HEK293 (cell line): ENCODE results near the gene GALNT1.

Source experiments
- CTCF ChIA-PET: fragments of 350-600 bp; formaldehyde crosslinking; extraction: SDS; loops from one replicate; lab custom pipeline; 2021; ENCODE audit warnings: antibody characterized with exemption; lab: Yijun Ruan, JAX
- POLR2A ChIA-PET: fragments of 300-600 bp; formaldehyde crosslinking; extraction: SDS; loops from one replicate; lab custom pipeline; 2020; ENCODE audit warnings: antibody characterized with exemption, inconsistent platforms; lab: Yijun Ruan, JAX
- H3K27ac ChIP-seq: fragments of 200-500 bp; sonication (Bioruptor generic); 2 replicates; pipeline ENCODE4 v1.5.1; 2014; ENCODE audit warnings: low read depth, low read length, control low read depth, inconsistent platforms; ENCODE audit errors: extremely low read depth
- H3K36me3 ChIP-seq, 2 experiments: fragments of 200-500 bp in 1 of 2; sonication (Bioruptor generic) in 1 of 2; 1 replicate in 1 of 2; 2 replicates in 1 of 2; pipeline ENCODE4 v1.5.1; 2014 to 2017; ENCODE audit warnings: inconsistent platforms in 2 of 2, low read length in 2 of 2; ENCODE audit not compliant: control insufficient read depth in 2 of 2, insufficient read depth in 1 of 2
- H3K4me1 ChIP-seq: fragments of 200-500 bp; sonication (Bioruptor generic); 2 replicates; pipeline ENCODE4 v1.5.1; 2014; ENCODE audit warnings: mild to moderate bottlenecking, low read length, inconsistent platforms; ENCODE audit not compliant: control insufficient read depth, insufficient read depth
- H3K4me3 ChIP-seq: 2 replicates; pipeline ENCODE4 v1.5.1; 2011; ENCODE audit warnings: low read depth, mild to moderate bottlenecking, control low read depth, low read length, moderate library complexity
- H3K9me3 ChIP-seq: fragments of 200-500 bp; sonication (Bioruptor generic); 2 replicates; pipeline ENCODE4 v1.5.1; 2014; ENCODE audit warnings: low read depth, low read length, inconsistent platforms; ENCODE audit not compliant: control insufficient read depth, insufficient read depth
- HOXD13 ChIP-seq: sonication (generic); formaldehyde crosslinking; IDR thresholded peaks from 2 replicates; pipeline ENCODE4 v1.8.0; 2022; ENCODE audit warnings: missing genetic modification reagents, borderline replicate concordance
- KLF10 ChIP-seq: fragments of 450-650 bp; IDR thresholded peaks from 2 replicates; pipeline ENCODE4 v1.5.1; 2018; ENCODE audit warnings: missing biosample characterization, mild to moderate bottlenecking, missing genetic modification characterization
- KLF8 ChIP-seq: fragments of 450-650 bp; formaldehyde crosslinking; IDR thresholded peaks from 2 replicates; pipeline ENCODE4 v1.5.1; 2016; ENCODE audit warnings: missing biosample characterization, missing genetic modification characterization
- SCRT2 ChIP-seq: fragments of 450-650 bp; formaldehyde crosslinking; IDR thresholded peaks from 2 replicates; pipeline ENCODE4 v1.5.1; 2016; ENCODE audit warnings: missing biosample characterization, missing genetic modification characterization
- ZBTB1 ChIP-seq: fragments of 450-650 bp; formaldehyde crosslinking; IDR thresholded peaks from 2 replicates; pipeline ENCODE4 v1.5.1; 2016; ENCODE audit warnings: missing biosample characterization, missing genetic modification characterization
- ZNF10 ChIP-seq: fragments of 450-650 bp; formaldehyde crosslinking; IDR thresholded peaks from 2 replicates; pipeline ENCODE4 v1.5.1; 2017; ENCODE audit warnings: missing biosample characterization, missing genetic modification characterization
- ZNF132 ChIP-seq: fragments of 450-650 bp; formaldehyde crosslinking; IDR thresholded peaks from 2 replicates; pipeline ENCODE4 v1.5.1; 2017; ENCODE audit warnings: missing biosample characterization, missing genetic modification characterization, borderline replicate concordance
- ZNF138 ChIP-seq: fragments of 450-650 bp; formaldehyde crosslinking; IDR thresholded peaks from 2 replicates; pipeline ENCODE4 v1.5.1; 2016; ENCODE audit warnings: missing biosample characterization, missing genetic modification characterization, borderline replicate concordance
- ZNF148 ChIP-seq: fragments of 450-650 bp; formaldehyde crosslinking; IDR thresholded peaks from 2 replicates; pipeline ENCODE4 v1.5.0; 2017; ENCODE audit warnings: missing biosample characterization, missing genetic modification characterization, borderline replicate concordance
- ZNF2 ChIP-seq: fragments of 450-650 bp; formaldehyde crosslinking; IDR thresholded peaks from 2 replicates; pipeline ENCODE4 v1.5.1; 2016; ENCODE audit warnings: missing biosample characterization, missing genetic modification characterization
- ZNF221 ChIP-seq: fragments of 450-650 bp; formaldehyde crosslinking; IDR thresholded peaks from 2 replicates; pipeline ENCODE4 v1.5.1; 2017; ENCODE audit warnings: missing biosample characterization, missing genetic modification characterization, borderline replicate concordance
- ZNF292 ChIP-seq: fragments of 450-650 bp; formaldehyde crosslinking; IDR thresholded peaks from 2 replicates; pipeline ENCODE4 v1.5.1; 2016; ENCODE audit warnings: low read depth, missing biosample characterization, missing genetic modification characterization, borderline replicate concordance
- ZNF394 ChIP-seq: fragments of 450-650 bp; formaldehyde crosslinking; IDR thresholded peaks from 2 replicates; pipeline ENCODE4 v1.5.1; 2016; ENCODE audit warnings: missing biosample characterization, missing genetic modification characterization, mild to moderate bottlenecking, moderate library complexity, borderline replicate concordance
- ZNF48 ChIP-seq: fragments of 450-650 bp; formaldehyde crosslinking; IDR thresholded peaks from 2 replicates; pipeline ENCODE4 v1.5.1; 2016; ENCODE audit warnings: missing biosample characterization, missing genetic modification characterization
- ZNF510 ChIP-seq: fragments of 450-650 bp; formaldehyde crosslinking; IDR thresholded peaks from 2 replicates; pipeline ENCODE4 v1.5.1; 2018; ENCODE audit warnings: mild to moderate bottlenecking, missing genetic modification characterization, missing biosample characterization; ENCODE audit not compliant: insufficient replicate concordance
- ZNF530 ChIP-seq: fragments of 450-650 bp; formaldehyde crosslinking; IDR thresholded peaks from 2 replicates; pipeline ENCODE4 v1.5.1; 2016; ENCODE audit warnings: low read depth, missing biosample characterization, missing genetic modification characterization
- ZNF558 ChIP-seq: fragments of 450-650 bp; formaldehyde crosslinking; IDR thresholded peaks from 2 replicates; pipeline ENCODE4 v1.5.1; 2016; ENCODE audit warnings: missing biosample characterization, missing genetic modification characterization
- ZNF677 ChIP-seq: fragments of 450-650 bp; IDR thresholded peaks from 2 replicates; pipeline ENCODE4 v1.5.0; 2018; ENCODE audit warnings: missing biosample characterization, mild to moderate bottlenecking, missing genetic modification characterization, moderate library complexity
- ZNF707 ChIP-seq: fragments of 450-650 bp; formaldehyde crosslinking; IDR thresholded peaks from 2 replicates; pipeline ENCODE4 v1.5.1; 2016; ENCODE audit warnings: missing biosample characterization, missing genetic modification characterization
- ZNF785 ChIP-seq: fragments of 450-650 bp; formaldehyde crosslinking; IDR thresholded peaks from 2 replicates; pipeline ENCODE4 v1.5.1; 2016; ENCODE audit warnings: missing biosample characterization, missing genetic modification characterization
- TF ChIP-seq, protein P1 (sequence below): fragments of 450-650 bp; formaldehyde crosslinking; IDR thresholded peaks from 2 replicates; pipeline ENCODE4 v1.5.1; 2017; ENCODE audit warnings: missing biosample characterization, mild to moderate bottlenecking, missing genetic modification characterization, moderate library complexity
- TF ChIP-seq, protein P2 (sequence below): fragments of 450-650 bp; formaldehyde crosslinking; IDR thresholded peaks from 2 replicates; pipeline ENCODE4 v1.5.1; 2016; ENCODE audit warnings: missing biosample characterization, missing genetic modification characterization
- TF ChIP-seq, protein P3 (sequence below): IDR thresholded peaks from 2 replicates; pipeline ENCODE4 v1.6.1; 2011; ENCODE audit warnings: mild to moderate bottlenecking, low read depth, low read length, borderline replicate concordance

The GALNT1 gene

DNA sequence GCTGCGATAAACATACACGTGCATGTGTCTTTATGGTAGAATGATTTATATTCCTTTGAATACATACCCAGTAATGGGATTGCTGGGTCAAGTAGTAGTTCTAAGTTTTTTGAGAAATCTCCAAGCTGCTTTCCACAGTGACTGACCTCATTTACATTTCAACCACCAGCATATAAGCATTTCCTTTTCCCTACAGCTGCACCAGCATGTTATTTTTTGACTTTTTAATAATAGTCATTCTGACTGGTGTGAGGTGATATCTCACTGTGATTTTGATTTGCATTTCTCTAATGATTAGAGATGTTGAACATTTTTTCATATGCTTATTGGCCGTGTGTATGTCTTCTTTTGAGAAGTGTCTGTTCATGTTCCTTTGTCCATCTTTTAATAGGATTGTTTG, 22.8 kb downstream of the GALNT1 start:
- POLR2A ChIA-PET = no interaction called here
- H3K4me1 ChIP-seq = no peaks in the 10 kb centered on the region
- H3K4me3 ChIP-seq = no peak overlapping the region
- H3K27ac ChIP-seq = no peak overlapping the region
- TF ChIP-seq ZNF558 (no peak), ZNF48 (tag by site-specific recombination) (no peak), ZNF292 (tag by site-specific recombination) (no peak), ZNF221 (no peak), ZNF138 (tag by site-specific recombination) (no peak), ZNF785 (no peak), KLF10 (tag by site-specific recombination) (no peak), SCRT2 (tag by site-specific recombination) (no peak), ZBTB1 (no peak), ZNF148 (tag by site-specific recombination) (no peak), ZNF394 (no peak), ZNF677 (tag by site-specific recombination) (no peak)
- TF ChIP-seq, protein P1, sequence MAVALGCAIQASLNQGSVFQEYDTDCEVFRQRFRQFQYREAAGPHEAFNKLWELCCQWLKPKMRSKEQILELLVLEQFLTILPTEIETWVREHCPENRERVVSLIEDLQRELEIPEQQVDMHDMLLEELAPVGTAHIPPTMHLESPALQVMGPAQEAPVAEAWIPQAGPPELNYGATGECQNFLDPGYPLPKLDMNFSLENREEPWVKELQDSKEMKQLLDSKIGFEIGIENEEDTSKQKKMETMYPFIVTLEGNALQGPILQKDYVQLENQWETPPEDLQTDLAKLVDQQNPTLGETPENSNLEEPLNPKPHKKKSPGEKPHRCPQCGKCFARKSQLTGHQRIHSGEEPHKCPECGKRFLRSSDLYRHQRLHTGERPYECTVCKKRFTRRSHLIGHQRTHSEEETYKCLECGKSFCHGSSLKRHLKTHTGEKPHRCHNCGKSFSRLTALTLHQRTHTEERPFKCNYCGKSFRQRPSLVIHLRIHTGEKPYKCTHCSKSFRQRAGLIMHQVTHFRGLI (tag by site-specific recombination) = no peak
- TF ChIP-seq, protein P2, sequence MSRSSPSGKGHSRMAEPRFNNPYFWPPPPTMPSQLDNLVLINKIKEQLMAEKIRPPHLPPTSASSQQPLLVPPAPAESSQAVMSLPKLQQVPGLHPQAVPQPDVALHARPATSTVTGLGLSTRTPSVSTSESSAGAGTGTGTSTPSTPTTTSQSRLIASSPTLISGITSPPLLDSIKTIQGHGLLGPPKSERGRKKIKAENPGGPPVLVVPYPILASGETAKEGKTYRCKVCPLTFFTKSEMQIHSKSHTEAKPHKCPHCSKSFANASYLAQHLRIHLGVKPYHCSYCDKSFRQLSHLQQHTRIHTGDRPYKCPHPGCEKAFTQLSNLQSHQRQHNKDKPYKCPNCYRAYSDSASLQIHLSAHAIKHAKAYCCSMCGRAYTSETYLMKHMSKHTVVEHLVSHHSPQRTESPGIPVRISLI (tag by site-specific recombination) = no peak
- H3K36me3 ChIP-seq = no peaks in the 10 kb centered on the region
- no peaks in the 10 kb centered on the region for H3K9me3 ChIP-seq
- CTCF ChIA-PET = interaction anchor here (1.1 kb wide), 1 partner anchor 152 kb away, joined by 3 read pairs; no protein-coding TSS in a partner anchor

- Histone ChIP-seq H3K9me3 (no peaks in the 10 kb centered on the region), H3K4me3 (no peak overlapping the region), H3K4me1 (peaks cover 8% of the 10 kb centered on the region; the same call in 1 of the 2 replicates), H3K36me3 (no peaks in the 10 kb centered on the region), H3K27ac (no peak overlapping the region)
- ChIA-PET POLR2A (no interaction called here), CTCF (no interaction called here)
- TF ChIP-seq ZNF132 (no peak), ZNF510 (tag by site-specific recombination) (no peak), HOXD13 (CRISPR knock-in tag) (no peak), ZNF530 (tag by site-specific recombination) (no peak), ZNF10 (tag by site-specific recombination) (no peak), ZNF2 (tag by site-specific recombination) (no peak), ZNF707 (tag by site-specific recombination) (no peak), KLF8 (tag by site-specific recombination) (no peak)
- TF ChIP-seq, protein P3, sequence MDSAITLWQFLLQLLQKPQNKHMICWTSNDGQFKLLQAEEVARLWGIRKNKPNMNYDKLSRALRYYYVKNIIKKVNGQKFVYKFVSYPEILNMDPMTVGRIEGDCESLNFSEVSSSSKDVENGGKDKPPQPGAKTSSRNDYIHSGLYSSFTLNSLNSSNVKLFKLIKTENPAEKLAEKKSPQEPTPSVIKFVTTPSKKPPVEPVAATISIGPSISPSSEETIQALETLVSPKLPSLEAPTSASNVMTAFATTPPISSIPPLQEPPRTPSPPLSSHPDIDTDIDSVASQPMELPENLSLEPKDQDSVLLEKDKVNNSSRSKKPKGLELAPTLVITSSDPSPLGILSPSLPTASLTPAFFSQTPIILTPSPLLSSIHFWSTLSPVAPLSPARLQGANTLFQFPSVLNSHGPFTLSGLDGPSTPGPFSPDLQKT = no peak
Observed at GRCh38 chr18:35605686-35606417, 24.3 kb downstream of the GALNT1 start.
